Effector CD8-positive, alpha-beta T cell (primary cell): ENCODE data around the gene PALS2.

Source experiments
- DNase-seq: peaks from one replicate; lab custom pipeline; 2025; lab: John Stamatoyannopoulos, UW

Gene PALS2

GRCh38 chr7:24591152-24591551 lies 17.9 kb downstream of the PALS2 start:
- no peak for DNase-seq

GRCh38 chr7:24595671-24596418 lies 22.6 kb downstream of the PALS2 start:
- DNase-seq: no peak

DNA sequence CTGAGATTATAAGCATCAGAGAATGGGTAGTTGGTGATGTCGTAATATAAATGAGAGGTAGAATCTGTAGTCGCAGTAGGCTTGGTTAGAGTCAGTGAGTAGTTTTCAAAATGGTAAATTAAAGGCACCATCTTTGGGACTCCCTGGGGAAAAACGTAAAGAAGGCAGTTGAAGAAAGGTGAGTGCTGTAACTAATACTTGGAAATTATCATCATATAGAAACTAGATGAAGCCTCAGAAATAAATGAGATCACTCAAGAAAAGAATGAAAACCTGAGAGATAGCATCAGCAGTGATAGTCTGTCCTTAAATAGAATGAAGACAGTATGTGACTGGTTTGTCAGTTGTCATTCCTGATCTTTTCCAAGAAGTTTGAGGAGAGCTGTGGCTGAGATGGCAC lies 23.8 kb downstream of the PALS2 start:
- no peak for DNase-seq

DNA sequence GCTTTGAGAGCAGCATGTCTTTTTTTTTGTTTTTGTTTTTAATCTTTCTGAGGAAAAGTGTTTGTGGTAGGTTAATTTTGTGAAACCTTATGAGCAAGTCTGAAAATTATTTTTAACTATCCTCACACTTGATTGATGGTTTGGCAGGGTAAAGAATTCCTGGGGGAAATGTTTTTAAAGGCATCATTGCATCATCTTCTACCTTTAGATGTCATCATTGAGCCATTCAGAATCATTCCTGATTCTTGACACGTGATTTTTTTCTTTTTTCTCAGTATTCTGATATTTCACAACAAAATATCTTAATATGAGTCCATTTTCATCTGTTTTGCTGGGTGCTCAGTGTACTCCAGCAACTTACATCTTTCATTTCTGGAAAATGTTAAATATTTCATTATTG lies 28.3 kb downstream of the PALS2 start:
- DNase-seq: no peak

GRCh38 chr7:24602860-24603456 lies 29.7 kb downstream of the PALS2 start:
- DNase-seq: no peak

DNA sequence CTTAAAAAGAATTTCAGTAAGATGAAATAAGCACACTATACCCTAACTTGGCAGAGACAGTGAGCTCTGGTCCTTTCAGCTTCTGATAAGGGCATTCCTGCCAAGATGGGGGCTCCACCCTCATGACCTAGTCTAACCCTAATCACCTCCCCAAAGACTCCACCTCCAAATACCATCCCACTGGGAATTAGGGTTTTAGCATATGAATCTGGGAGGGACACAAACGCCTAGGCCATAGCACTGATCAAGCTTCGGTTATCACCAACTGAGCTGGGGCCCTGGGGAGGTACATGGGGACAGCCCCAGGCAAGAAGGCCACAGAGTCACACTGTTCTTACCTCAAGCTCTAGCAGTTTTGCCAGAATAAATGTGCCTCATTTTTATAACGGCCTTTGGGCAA lies 31.4 kb downstream of the PALS2 start:
- DNase-seq: no peak

GRCh38 chr7:24608504-24608903 lies 35.3 kb downstream of the PALS2 start:
- DNase-seq: no peak

DNA sequence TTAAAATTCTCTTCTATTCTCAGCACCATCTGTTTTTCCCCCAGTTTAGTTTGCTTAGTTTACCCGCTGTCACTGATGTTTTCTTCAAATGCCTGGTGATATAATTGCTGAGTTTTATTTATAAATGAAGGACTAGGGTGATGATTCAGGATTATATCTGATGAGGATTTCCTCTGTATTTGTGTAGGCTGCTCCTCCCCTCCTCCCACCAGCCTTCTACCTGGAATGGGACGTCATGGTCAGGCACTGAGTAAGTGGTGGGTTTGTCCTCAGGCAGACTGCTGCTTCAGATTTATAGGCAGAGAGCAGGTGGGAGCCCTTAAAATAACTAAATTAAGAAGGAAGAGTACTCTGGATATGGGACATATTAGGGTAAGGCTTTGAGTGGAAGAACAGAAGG lies 35.8 kb downstream of the PALS2 start:
- DNase-seq: no peak

- no peak for DNase-seq
Measured at GRCh38 chr7:24609570-24609969, 36.3 kb downstream of the PALS2 start.

GRCh38 chr7:24611130-24611529 lies 37.9 kb downstream of the PALS2 start:
- no peak for DNase-seq

GRCh38 chr7:24617957-24618616 lies 44.8 kb downstream of the PALS2 start:
- no peak for DNase-seq

DNA sequence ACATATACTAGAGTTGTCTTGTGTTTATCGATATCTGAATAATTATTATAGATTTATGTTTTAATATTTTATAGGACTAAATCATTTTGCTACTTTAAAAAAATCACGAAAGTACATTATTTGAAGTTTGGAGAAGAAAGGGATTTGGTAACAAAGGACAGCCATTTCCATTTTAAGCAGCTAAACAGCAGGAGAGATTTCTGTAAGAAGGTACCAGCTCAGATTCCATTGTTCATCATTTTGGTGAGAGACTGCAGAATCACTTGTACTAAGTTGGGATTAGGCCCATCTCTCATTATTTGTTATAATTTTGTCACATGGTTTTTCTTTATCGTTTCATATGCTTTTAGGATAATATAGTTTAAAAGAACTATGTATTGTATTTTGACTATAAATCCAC lies 46.7 kb downstream of the PALS2 start:
- no peak for DNase-seq

- DNase-seq: no peak
Measured at GRCh38 chr7:24622646-24623182, 49.5 kb downstream of the PALS2 start.
